ENCODE measurements around the gene KRTAP5-4.
A peak's percentile ranks its signal among the peaks of the same experiment; 100 is the strongest.
"Not testable (repeated sequence)": the region's sequence is repeated elsewhere in the genome, so short reads cannot be mapped to it uniquely, and the experiment has no call there.

The KRTAP5-4 gene

DNA sequence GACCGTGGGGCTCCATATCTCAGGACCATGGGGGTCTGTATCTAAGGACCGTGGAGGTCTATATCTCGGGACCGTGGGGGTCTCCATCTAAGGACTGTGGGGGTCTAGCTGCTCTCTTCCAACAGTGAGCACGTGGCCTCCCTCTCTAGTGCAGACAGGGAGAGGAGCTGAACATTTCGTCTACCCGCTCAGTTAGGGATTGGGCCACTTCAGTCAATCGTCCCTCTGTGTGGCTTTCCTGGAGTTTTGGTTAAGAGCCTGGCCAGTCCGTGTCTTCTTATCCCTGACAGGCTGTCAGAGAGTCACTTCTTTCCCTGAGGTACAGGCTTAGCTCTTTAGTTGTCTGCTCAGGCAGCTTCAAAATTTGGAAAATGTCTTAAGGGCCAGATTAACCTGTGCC is 40.0 kb downstream of the KRTAP5-4 start:
- Histone ChIP-seq H2AFZ (ENCODE audit: low read depth) (no peak overlapping the region), H4K20me1 (ENCODE audit: insufficient read depth) (no peaks in the 10 kb centered on the region), H3K4me2 (no peak overlapping the region), H3K9ac (no peak overlapping the region), H3K4me3 (IDR thresholded peaks at IDR 0.05; ENCODE audit: insufficient read depth, low read depth, low read length) (no peak overlapping the region), H3K27ac (no peak overlapping the region), H3K79me2 (ENCODE audit: insufficient read depth, low read depth) (no peaks in the 10 kb centered on the region), H3K36me3 (ENCODE audit: insufficient read depth) (no peaks in the 10 kb centered on the region), H3K27me3 (ENCODE audit: insufficient read depth, low read depth) (peaks cover 71% of the 10 kb centered on the region), H3K4me1 (ENCODE audit: low read depth, poor library complexity, severe bottlenecking) (no peaks in the 10 kb centered on the region)
- TF ChIP-seq, protein P1, sequence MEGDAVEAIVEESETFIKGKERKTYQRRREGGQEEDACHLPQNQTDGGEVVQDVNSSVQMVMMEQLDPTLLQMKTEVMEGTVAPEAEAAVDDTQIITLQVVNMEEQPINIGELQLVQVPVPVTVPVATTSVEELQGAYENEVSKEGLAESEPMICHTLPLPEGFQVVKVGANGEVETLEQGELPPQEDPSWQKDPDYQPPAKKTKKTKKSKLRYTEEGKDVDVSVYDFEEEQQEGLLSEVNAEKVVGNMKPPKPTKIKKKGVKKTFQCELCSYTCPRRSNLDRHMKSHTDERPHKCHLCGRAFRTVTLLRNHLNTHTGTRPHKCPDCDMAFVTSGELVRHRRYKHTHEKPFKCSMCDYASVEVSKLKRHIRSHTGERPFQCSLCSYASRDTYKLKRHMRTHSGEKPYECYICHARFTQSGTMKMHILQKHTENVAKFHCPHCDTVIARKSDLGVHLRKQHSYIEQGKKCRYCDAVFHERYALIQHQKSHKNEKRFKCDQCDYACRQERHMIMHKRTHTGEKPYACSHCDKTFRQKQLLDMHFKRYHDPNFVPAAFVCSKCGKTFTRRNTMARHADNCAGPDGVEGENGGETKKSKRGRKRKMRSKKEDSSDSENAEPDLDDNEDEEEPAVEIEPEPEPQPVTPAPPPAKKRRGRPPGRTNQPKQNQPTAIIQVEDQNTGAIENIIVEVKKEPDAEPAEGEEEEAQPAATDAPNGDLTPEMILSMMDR (conservative IDR thresholded peaks at IDR 0.05; ENCODE audit: low read depth, low read length): no peak

DNA sequence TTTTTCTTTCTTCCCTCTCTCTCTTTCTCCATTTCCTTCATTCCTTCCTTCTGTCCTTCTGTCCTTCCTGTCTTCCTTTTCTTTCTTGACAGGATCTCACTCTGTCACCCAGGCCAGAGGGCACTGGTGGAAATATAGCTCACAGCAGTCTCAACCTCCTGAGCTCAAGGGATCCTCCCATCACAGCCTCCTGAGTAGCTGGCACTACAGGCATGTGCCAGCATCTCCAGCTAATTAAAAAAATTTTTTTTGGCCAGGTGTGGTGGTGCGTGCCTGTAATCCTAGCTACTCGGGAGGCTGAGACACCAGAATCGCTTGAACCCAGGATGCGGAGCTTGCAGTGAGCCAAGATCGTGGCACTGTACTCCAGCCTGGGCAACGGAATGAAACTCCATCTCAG is 45.1 kb downstream of the KRTAP5-4 start:
- Histone ChIP-seq H3K27ac (no peak overlapping the region), H3K4me3 (IDR thresholded peaks at IDR 0.05; ENCODE audit: insufficient read depth, low read depth, low read length) (no peak overlapping the region), H3K27me3 (ENCODE audit: insufficient read depth, low read depth) (peaks cover 75% of the 10 kb centered on the region), H2AFZ (ENCODE audit: low read depth) (no peak overlapping the region), H3K4me1 (ENCODE audit: low read depth, poor library complexity, severe bottlenecking) (no peaks in the 10 kb centered on the region), H3K36me3 (ENCODE audit: insufficient read depth) (no peaks in the 10 kb centered on the region), H4K20me1 (ENCODE audit: insufficient read depth) (no peaks in the 10 kb centered on the region), H3K4me2 (no peak overlapping the region), H3K79me2 (ENCODE audit: insufficient read depth, low read depth) (no peaks in the 10 kb centered on the region), H3K9ac (no peak overlapping the region)
- TF ChIP-seq, protein P1 (conservative IDR thresholded peaks at IDR 0.05; ENCODE audit: low read depth, low read length): no peak

DNA sequence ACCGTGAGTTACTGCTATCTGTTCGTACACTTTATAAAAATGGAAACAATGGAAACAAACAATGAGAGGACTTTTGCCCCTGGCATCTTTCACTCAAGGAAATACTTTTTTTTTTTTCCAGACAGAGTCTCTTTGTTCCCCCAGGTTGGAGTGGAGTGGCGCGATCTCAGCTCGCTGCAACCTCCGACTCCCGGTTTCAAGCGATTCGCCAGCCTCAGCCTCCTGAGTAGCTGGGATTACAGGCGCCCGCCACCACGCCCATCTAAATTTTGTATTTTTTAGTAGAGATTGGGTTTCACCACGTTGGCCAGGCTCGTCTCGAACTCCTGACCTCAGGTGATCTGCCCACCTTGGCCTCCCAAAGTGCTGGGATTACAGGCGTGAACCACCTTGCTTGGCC is 46.2 kb downstream of the KRTAP5-4 start:
- H3K79me2 ChIP-seq (ENCODE audit: insufficient read depth, low read depth); H3K27ac ChIP-seq; H3K36me3 ChIP-seq (ENCODE audit: insufficient read depth); H3K4me3 ChIP-seq (IDR thresholded peaks at IDR 0.05; ENCODE audit: insufficient read depth, low read depth, low read length); H4K20me1 ChIP-seq (ENCODE audit: insufficient read depth); H3K9ac ChIP-seq; H3K4me1 ChIP-seq (ENCODE audit: low read depth, poor library complexity, severe bottlenecking); H2AFZ ChIP-seq (ENCODE audit: low read depth); H3K4me2 ChIP-seq: not testable (repeated sequence)
- H3K27me3 ChIP-seq (ENCODE audit: insufficient read depth, low read depth): peaks cover 74% of the 10 kb centered on the region

DNA sequence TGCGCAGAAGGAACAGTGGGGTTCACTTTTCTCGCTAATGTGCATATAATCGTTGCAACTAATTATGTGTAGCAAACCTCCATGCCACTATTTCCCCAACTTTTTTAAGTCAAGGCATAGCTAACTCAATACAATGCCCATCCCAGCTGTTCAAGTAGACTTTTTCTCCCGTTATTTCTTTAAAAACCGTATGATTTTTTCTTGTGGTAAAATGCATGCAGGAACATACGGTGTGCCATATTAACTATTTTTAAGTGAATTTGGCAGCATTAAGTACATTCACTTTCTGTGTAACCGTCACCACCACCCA is 47.0 kb downstream of the KRTAP5-4 start:
- H3K36me3 ChIP-seq (ENCODE audit: insufficient read depth): no peaks in the 10 kb centered on the region
- H3K27me3 ChIP-seq (ENCODE audit: insufficient read depth, low read depth): peaks cover 73% of the 10 kb centered on the region
- H3K9ac ChIP-seq: no peak overlapping the region
- TF ChIP-seq, protein P1 (conservative IDR thresholded peaks at IDR 0.05; ENCODE audit: low read depth, low read length): no peak; the same call in 1 of the 2 replicates
- no peaks in the 10 kb centered on the region for H4K20me1 ChIP-seq (ENCODE audit: insufficient read depth)
- H3K79me2 ChIP-seq (ENCODE audit: insufficient read depth, low read depth): no peaks in the 10 kb centered on the region
- no peak overlapping the region for H3K4me2 ChIP-seq
- H3K4me1 ChIP-seq (ENCODE audit: low read depth, poor library complexity, severe bottlenecking): no peaks in the 10 kb centered on the region
- H2AFZ ChIP-seq (ENCODE audit: low read depth): no peak overlapping the region
- no peak overlapping the region for H3K4me3 ChIP-seq (IDR thresholded peaks at IDR 0.05; ENCODE audit: insufficient read depth, low read depth, low read length)
- H3K27ac ChIP-seq: no peak overlapping the region

DNA sequence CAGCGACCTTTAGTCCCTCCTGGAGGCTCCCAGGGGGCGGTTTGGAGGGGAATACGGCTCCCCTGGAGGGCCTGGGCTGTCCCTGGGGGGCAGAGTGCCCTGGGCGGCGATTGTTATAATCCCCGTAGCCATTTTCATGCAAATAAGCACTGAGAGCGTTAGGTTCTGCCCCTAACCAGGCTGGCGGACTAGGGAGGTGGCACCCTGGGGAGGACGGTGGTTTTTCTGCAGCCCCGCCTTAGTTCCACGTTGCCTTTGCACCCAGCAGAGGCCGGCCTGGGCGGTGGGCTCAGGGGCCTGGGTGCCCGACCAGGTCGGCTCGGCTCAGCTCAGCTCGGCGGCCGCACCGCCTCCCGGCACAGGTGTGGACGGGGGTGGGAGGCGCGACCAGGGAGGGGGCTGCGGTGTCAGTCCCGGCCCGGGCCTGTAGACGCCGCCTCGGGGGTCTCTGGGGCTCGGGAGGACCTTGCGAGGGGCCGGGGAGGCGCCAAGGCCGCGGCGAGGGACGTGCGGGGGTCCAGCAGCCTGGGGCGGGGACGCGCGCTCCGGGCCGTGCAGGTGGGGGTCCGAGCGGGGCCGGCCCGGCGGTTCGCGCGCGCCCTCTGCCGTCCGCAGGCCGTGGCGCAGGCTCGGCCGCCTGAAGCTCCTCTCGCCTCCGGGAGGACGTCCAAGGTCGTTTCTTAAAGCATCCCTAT is 47.6 kb downstream of the KRTAP5-4 start:
- Histone ChIP-seq H3K4me3 (IDR thresholded peaks at IDR 0.05; ENCODE audit: insufficient read depth, low read depth, low read length) (no peak overlapping the region), H3K4me1 (ENCODE audit: low read depth, poor library complexity, severe bottlenecking) (no peaks in the 10 kb centered on the region), H3K36me3 (ENCODE audit: insufficient read depth) (no peaks in the 10 kb centered on the region), H3K27me3 (ENCODE audit: insufficient read depth, low read depth) (peaks cover 68% of the 10 kb centered on the region), H4K20me1 (ENCODE audit: insufficient read depth) (no peaks in the 10 kb centered on the region), H3K4me2 (peak overlapping the region; percentile 74), H3K9ac (no peak overlapping the region), H3K79me2 (ENCODE audit: insufficient read depth, low read depth) (no peaks in the 10 kb centered on the region), H3K27ac (no peak overlapping the region), H2AFZ (ENCODE audit: low read depth) (peak overlapping the region; percentile 73)
- TF ChIP-seq, protein P1 (conservative IDR thresholded peaks at IDR 0.05; ENCODE audit: low read depth, low read length): peak; percentile 56; the same call in 1 of the 2 replicates

Data from KMS-11 (cell line).